Measurements from ENCODE around the gene CHST12. TPM values are rescaled to one million over a fixed set of nuclear protein-coding genes. Genes with fewer than 3 reads are reported as not detected.
"Not testable (repeated sequence)": the region's sequence is repeated elsewhere in the genome, so short reads cannot be mapped to it uniquely, and the experiment has no call there.

CHST12 gene
- total RNA-seq, 2 experiments from 2014 or later: 40.7 to 44.8 TPM

DNA sequence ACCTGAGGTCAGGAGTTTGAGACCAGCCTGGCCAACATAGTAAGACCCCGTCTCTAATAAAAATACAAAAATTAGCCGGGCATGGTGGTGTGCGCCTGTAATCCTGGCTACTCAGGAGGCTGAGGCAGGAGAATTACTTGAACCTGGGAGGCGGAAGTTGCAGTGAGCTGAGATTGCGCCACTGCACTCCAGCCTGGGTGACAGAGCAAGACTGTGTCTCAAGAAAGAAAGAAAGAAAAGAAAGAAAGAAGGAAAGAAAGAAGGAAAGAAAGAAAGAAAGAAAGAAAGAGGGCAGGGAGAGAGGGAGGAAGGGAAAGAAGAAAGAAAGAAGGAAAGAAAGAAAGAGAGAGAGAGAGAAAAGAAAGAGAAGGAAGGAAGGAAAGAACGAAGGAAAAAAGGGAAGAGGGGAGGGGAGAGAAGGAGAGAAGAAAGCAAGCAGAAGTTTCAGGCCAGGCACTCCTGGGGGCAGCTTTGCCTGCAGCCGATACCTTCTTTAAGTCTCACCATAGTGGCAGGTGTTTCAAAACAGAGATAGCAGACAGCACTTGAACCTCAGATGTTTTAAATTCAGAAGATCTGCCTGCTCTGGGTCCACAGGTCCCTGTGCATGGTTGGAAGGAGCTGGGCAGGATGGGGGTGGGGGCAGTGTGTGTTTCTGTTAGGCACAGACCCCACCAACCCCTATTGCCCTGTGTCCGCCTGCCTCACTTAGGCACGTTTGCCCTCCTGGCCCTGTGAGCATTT, 66.2 kb downstream of the CHST12 start:
- H3K36me3 Mint-ChIP-seq (ENCODE audit: low read depth); H3K27ac Mint-ChIP-seq; H3K4me3 Mint-ChIP-seq; H3K4me1 Mint-ChIP-seq; H3K9me3 Mint-ChIP-seq; DNase-seq; POLR2A ChIA-PET: not testable (repeated sequence)
- peaks cover 15% of the 10 kb centered on the region for H3K27me3 Mint-ChIP-seq
- CTCF ChIA-PET: interaction anchor here (0.6 to 6.0 kb wide), 21 partner anchors 9 to 1336 kb away, joined by 3 to 53 read pairs (median 4); no protein-coding TSS in a partner anchor

DNA sequence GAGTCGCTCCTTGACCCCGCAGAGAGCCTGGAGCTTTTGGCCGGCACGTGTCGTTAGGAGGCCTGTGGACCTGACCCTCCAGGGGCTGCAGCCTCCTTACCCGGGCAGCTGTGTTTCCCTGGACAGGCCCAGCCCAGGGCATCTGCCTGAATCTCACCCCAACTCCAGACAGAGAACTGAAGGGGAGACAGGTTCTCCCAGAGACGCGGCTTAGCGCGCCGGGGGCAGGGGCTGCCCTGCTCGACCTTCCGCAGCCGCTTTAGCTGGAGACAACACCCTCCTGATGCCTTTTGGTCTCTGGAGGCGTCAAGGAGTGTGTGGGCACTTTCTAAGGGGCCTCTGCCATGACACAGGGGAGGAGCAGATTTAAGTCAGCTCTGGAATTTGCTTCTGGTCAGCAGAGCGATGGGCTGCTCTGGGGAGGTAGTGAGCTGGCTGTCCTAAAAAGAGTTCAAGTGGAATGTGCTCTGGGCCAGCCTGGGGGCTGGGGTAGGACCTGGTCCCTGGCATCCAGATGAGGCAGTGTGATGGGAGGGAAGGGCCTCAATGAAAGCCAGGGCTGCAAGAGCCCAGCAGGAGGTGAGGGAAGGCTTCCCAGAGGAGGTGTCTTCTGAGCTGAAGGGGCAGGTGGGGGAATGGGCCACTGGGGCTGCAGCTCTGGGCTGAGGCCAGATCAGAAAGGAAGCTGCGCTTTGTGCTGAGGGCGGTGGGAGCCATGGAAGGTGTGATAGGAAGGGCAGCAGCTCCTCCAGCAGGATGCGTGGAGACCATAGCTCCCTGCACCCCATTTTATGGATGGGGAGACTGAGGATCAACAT, 67.0 kb downstream of the CHST12 start:
- peaks cover 15% of the 10 kb centered on the region for H3K27me3 Mint-ChIP-seq
- CTCF ChIA-PET: interaction anchor here (0.8 to 6.0 kb wide), 8 partner anchors 9 to 122 kb away, joined by 3 to 53 read pairs (median 4); no protein-coding TSS in a partner anchor
- POLR2A ChIA-PET: no interaction called here
- H3K9me3 Mint-ChIP-seq: no peaks in the 10 kb centered on the region
- peaks cover 4% of the 10 kb centered on the region for H3K4me1 Mint-ChIP-seq
- DNase-seq: no peak
- no peaks in the 10 kb centered on the region for H3K36me3 Mint-ChIP-seq (ENCODE audit: low read depth)
- no peak overlapping the region for H3K4me3 Mint-ChIP-seq
- no peak overlapping the region for H3K27ac Mint-ChIP-seq

DNA sequence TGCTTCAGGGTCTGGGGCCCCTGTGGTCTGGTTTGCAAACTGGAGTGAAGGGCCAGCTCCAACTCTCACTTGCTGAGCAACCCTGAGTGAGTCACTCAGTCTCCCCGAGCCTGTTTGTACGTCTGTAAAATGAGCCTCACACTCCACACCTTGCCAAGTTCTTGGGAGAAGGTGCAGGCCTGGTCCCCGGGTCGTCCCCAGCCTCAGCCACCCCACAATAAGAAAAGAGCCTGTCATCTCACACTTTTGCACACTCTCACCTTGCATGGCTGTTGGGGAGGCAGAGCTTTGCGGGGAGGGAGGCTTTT, 67.6 kb downstream of the CHST12 start:
- DNase-seq: no peak
- Mint-ChIP-seq H3K4me3 (no peak overlapping the region), H3K4me1 (peaks cover 4% of the 10 kb centered on the region), H3K27ac (no peak overlapping the region), H3K9me3 (no peaks in the 10 kb centered on the region), H3K36me3 (ENCODE audit: low read depth) (no peaks in the 10 kb centered on the region), H3K27me3 (peaks cover 15% of the 10 kb centered on the region)
- ChIA-PET CTCF (interaction anchor here (0.9 to 6.0 kb wide), 4 partner anchors 13 to 18 kb away, joined by 3 to 53 read pairs (median 14); no protein-coding TSS in a partner anchor), POLR2A (no interaction called here)

DNA sequence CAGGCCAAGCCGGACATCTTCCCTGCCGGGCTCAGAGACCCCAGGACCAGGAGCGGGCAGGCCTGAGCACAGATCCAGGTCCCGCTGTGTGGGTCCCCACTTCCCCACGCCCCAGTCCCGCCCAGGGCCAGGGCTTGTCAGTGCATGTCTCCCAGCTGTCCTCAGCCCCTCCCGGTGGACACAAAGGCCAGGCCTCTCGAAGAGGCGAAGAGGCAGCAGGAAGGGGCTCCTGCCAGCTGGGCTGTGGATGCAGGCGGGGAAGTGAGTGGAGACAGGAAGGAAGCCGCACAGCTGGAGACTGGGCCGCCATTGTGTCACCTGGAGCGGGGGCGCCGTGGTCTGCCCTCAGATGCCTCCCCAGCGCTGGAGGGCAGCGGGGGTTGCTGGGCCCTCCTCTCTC, 68.0 kb downstream of the CHST12 start:
- no peak overlapping the region for H3K27ac Mint-ChIP-seq
- H3K27me3 Mint-ChIP-seq: peaks cover 15% of the 10 kb centered on the region
- no peak overlapping the region for H3K4me3 Mint-ChIP-seq
- DNase-seq: no peak
- H3K4me1 Mint-ChIP-seq: peaks cover 4% of the 10 kb centered on the region
- POLR2A ChIA-PET: no interaction called here
- H3K36me3 Mint-ChIP-seq (ENCODE audit: low read depth): no peaks in the 10 kb centered on the region
- CTCF ChIA-PET: interaction anchor here (6.0 kb wide), 1 partner anchor 18 kb away, joined by 53 read pairs; no protein-coding TSS in a partner anchor
- no peaks in the 10 kb centered on the region for H3K9me3 Mint-ChIP-seq

DNA sequence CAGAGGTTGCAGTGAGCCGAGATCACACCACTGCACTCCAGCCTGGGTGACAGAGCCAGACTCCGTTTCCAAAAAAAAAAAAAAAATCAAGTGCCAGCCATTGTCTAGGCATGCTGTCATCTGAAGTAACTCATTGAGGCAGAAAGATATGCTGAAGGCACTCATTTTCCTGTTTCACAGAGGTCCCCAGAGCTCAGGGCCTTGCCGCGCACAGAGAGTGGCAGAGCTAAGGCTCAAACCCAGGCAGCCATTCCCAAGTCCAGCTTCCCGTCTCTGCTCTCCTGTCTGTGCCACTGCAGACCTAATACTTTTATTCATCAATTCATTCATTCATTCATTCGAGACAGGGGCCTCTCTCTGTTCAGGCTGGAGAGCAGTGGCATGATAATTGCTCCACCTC, 69.3 kb downstream of the CHST12 start:
- no peak overlapping the region for H3K4me3 Mint-ChIP-seq
- CTCF ChIA-PET: no interaction called here
- peaks cover 7% of the 10 kb centered on the region for H3K4me1 Mint-ChIP-seq
- peaks cover 15% of the 10 kb centered on the region for H3K27me3 Mint-ChIP-seq
- no peaks in the 10 kb centered on the region for H3K9me3 Mint-ChIP-seq
- DNase-seq: no peak
- no peak overlapping the region for H3K27ac Mint-ChIP-seq
- POLR2A ChIA-PET: no interaction called here
- H3K36me3 Mint-ChIP-seq (ENCODE audit: low read depth): no peaks in the 10 kb centered on the region

DNA sequence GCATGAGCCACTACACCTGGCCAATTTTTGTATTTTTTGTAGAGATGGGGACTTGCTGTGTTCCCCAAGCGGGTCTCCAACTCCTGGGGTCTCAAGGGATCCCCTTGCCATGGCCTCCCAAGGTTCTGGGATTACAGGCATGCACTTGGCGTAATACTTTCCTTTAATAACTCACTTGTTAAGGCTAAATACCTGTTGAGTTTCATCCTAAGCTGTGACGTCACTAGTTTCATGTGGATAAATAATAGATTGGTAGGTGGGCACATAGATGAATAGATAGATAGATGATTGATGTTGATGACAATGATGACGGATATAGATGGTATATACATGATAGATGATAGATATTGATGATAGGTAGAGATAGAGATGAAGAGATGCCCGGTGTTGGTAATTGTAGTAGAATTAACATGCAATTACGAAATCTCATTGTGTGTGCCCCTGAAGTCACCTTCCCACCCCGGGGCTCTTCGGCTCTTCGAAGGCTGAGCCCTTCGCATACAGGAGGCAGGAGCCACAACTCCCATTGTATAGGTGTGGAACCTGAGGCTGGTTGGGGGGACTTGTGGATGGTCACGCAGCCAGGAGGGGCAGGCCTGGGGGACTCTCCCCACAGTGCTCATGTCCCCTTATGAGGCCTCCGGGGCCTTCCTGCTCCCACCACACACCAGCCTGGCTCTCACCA, 70.2 kb downstream of the CHST12 start:
- ChIA-PET POLR2A (no interaction called here), CTCF (no interaction called here)
- Mint-ChIP-seq H3K4me1 (peaks cover 15% of the 10 kb centered on the region), H3K27ac (no peak overlapping the region), H3K4me3 (no peak overlapping the region), H3K9me3 (no peaks in the 10 kb centered on the region), H3K36me3 (ENCODE audit: low read depth) (no peaks in the 10 kb centered on the region), H3K27me3 (peaks cover 15% of the 10 kb centered on the region)
- DNase-seq: no peak

DNA sequence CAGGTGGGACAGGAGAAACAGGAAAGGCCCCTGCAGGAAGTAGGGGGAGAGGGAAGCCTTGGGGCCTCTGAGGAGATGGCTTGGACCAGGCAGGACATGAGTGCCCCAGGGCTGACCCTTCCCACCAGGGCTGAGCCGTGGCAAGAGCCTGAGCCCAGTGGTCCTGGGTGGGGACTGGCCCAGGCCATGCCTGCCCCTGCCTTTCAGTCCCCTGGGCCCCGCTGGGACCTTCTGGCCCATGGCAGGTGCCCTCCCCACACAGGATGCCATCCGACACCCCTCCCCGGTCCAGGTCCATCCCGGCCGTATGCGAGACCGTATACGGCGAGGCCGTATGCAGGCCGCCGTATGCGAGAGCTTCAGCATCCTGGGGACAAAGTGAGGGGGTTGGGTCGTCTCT, 70.8 kb downstream of the CHST12 start:
- Mint-ChIP-seq H3K4me3 (no peak overlapping the region), H3K27ac (no peak overlapping the region), H3K4me1 (peaks cover 11% of the 10 kb centered on the region), H3K36me3 (ENCODE audit: low read depth) (no peaks in the 10 kb centered on the region), H3K27me3 (peaks cover 13% of the 10 kb centered on the region), H3K9me3 (no peaks in the 10 kb centered on the region)
- ChIA-PET POLR2A (no interaction called here), CTCF (no interaction called here)
- DNase-seq: no peak

DNA sequence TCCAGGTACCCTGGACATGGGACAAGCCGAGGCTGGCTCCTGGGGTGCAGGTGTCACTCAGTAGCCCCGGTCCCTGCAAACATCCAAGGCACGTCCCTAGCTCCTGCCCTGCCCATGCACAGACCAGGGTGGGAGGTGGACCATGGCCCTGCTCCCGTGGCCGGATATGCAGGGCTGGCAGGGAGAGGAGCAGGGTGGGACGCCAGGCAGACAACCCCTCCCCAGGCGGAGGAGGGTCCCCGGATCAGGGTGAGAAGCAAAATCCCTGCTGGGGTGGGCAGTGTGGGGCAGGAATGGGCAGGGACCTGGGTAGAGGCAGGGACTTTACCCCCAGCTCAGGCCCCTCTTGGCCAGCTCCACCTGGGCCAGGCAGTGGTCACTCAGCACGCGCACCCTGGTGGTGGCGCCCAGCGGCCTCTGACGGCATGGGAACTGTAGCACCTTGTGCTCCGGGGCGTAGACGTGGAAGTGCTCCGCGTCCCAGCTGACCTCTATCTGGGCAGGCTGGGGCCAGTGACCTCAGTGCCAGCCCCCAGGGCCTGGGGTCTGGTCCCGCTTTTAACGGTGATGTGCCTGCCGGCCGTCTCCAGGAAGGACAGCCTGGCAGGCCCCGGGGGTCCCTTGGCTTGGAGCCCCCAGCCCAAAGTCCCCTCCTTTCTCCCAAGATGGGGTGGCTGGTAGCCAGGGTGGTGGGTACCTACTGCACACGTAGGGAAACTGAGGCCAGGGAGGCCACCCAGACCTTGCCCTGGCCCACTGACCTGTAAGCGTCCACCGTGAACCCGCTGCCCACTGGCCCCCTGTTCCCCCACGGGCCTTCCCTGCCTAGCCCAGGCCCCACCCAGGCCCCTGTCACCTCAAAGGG, 71.6 kb downstream of the CHST12 start:
- no peak for DNase-seq
- no peak overlapping the region for H3K27ac Mint-ChIP-seq
- H3K4me1 Mint-ChIP-seq: peaks cover 11% of the 10 kb centered on the region
- no peaks in the 10 kb centered on the region for H3K9me3 Mint-ChIP-seq
- H3K36me3 Mint-ChIP-seq (ENCODE audit: low read depth): no peaks in the 10 kb centered on the region
- ChIA-PET POLR2A (no interaction called here), CTCF (no interaction called here)
- no peak overlapping the region for H3K4me3 Mint-ChIP-seq
- peaks cover 7% of the 10 kb centered on the region for H3K27me3 Mint-ChIP-seq

DNA sequence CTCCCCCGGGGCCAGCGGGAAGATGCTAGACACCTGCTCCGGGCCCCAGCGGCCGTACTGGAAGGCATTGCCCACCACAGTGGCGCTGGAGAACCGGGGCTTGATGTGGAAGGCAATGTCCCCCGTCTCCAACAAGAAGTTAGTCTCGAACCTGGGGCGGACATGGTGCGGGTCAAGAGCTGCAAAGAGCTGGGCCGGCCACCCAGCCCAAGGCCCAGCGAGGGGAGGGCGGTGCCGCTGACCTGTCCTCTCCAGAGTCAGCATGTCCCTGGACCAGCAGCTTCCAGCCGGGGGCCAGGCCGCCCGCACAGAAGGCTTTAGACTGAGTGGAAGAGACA, 72.2 kb downstream of the CHST12 start:
- peaks cover 2% of the 10 kb centered on the region for H3K27me3 Mint-ChIP-seq
- no peaks in the 10 kb centered on the region for H3K9me3 Mint-ChIP-seq
- no peak overlapping the region for H3K4me3 Mint-ChIP-seq
- H3K27ac Mint-ChIP-seq: no peak overlapping the region
- no peaks in the 10 kb centered on the region for H3K36me3 Mint-ChIP-seq (ENCODE audit: low read depth)
- H3K4me1 Mint-ChIP-seq: peaks cover 11% of the 10 kb centered on the region
- CTCF ChIA-PET: no interaction called here
- POLR2A ChIA-PET: no interaction called here
- DNase-seq: no peak

DNA sequence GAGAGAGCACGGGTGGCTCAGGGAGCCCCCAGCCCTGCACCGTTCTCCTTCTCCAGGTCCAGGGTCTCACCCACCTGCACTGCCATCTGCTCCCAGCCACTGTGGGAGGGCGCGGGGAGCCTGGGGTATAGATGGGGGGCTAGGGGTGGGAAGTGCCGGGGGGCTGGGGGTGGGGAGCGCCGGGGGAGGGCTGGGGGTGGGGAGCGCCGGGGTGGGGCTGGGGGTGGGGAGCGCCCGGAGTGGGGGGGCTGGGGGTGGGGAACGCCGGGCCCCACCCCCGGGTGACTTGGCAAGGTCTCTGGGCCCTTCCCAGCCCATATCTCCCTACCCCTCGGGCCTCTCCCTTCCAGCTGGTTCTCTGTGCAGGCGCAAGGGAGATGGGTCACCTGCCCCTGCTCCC, 72.9 kb downstream of the CHST12 start, which contains the start of gene GRIFIN:
Gene GRIFIN (minus strand): TSS at position 101 of the 400 bp plus-strand sequence. CDS start 15 bp downstream, at position 86.
- POLR2A ChIA-PET: no interaction called here
- CTCF ChIA-PET: interaction anchor here (0.5 to 1.5 kb wide), 2 partner anchors 79 to 155 kb away, joined by 3 to 4 read pairs; no protein-coding TSS in a partner anchor

DNA sequence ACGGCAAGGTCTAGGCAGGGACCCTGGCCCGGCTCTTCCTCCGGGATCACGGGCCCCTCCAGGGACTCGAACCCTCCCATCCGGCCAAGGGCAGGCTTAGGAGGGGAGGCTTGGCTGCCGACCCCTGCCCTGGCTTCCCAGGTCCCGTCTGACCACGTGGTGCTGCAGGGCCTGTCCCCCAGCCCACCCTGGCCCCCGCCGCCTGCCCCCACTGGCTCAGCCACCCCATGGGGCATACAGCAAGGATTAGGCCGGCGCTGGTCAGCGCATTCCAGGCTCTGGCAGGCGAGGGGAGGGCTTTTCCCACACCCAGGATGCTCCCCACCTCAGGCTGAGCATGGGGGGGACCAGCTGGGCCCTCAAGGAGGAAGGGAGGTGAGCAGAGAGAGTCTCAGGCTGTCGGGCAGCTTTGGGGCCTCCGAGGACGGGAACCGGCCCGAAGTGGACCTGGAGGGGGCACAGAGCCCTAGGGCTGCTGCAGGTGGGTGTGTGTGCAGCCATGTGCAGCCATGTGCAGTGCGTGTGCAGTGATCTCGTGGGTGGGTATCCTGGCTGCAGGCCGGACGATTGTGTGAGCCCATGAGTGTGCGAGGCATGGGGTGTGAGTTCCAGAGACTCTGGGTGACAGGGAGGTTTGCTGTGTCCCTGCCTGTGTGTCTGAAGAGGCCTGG, 73.5 kb downstream of the CHST12 start:
- CTCF ChIA-PET: interaction anchor here (1.5 kb wide), 1 partner anchor 154 kb away, joined by 4 read pairs; no protein-coding TSS in a partner anchor
- no peaks in the 10 kb centered on the region for H3K36me3 Mint-ChIP-seq (ENCODE audit: low read depth)
- H3K4me3 Mint-ChIP-seq: no peak overlapping the region
- DNase-seq: no peak
- no peaks in the 10 kb centered on the region for H3K27me3 Mint-ChIP-seq
- H3K4me1 Mint-ChIP-seq: peaks cover 11% of the 10 kb centered on the region
- POLR2A ChIA-PET: no interaction called here
- H3K9me3 Mint-ChIP-seq: no peaks in the 10 kb centered on the region
- H3K27ac Mint-ChIP-seq: no peak overlapping the region

More for the DNA sequence above, 72.9 kb downstream of the CHST12 start, which contains the start of gene GRIFIN:
- no peaks in the 10 kb centered on the region for H3K9me3 Mint-ChIP-seq
- no peak for DNase-seq
- H3K4me1 Mint-ChIP-seq: peaks cover 11% of the 10 kb centered on the region
- H3K27ac Mint-ChIP-seq: no peak within 1 kb of the TSS
- no peaks in the 10 kb centered on the region for H3K36me3 Mint-ChIP-seq (ENCODE audit: low read depth)
- H3K4me3 Mint-ChIP-seq: no peak within 1 kb of the TSS
- no peaks in the 10 kb centered on the region for H3K27me3 Mint-ChIP-seq
